ENCODE data around the gene CASR. TPM values are rescaled to one million over a fixed set of nuclear protein-coding genes. Genes with fewer than 3 reads are reported as not detected.

CASR gene
- polyA plus RNA-seq, 4 donors, result 18.7 to 29.2 (median 26.0) TPM

- DNase-seq (ENCODE audit: low read depth in 4 of 4, low spot score in 2 of 4), result no peak
Measured at GRCh38 chr3:122208579-122208978, 25.1 kb downstream of the CASR start.

DNA sequence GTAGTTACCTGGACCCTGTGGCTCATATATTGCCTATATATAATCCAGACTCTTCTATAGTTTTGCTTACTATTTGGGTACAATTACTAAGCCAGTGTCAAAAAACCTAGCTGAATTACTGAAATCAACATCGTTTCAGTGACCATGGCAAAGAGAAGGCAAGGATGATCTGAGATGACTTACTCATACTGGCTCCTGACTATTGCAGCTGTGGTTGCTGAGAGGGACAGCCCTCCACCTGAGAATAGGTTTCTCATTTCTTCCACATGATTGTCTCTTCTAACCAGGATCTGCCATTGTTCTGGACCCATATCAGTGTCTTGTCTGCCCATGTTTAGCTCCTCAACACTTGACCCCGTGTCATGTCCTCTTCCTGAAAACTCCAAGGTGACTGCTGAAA lies 30.2 kb downstream of the CASR start:
- no peak for DNase-seq (ENCODE audit: low read depth in 4 of 4, low spot score in 2 of 4)

DNA sequence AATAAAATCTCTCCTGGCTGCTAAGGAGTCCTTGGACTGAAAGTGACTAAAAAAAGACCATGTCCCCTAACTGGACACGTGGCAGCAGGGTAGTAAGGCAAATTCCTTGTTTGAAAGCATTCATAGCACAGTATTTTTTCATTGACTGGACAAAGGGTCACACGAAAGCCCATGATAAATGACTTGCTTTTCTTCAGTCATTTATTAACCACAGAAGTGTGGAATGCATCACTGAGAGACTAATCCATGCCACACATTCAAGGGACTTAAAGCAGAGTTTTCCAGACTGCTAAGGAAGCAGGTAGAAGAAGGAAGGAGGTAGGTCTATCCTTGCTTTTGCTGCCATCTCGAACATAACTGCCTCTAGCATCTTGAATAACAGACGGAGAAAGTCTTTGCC lies 31.2 kb downstream of the CASR start:
- DNase-seq (ENCODE audit: low read depth in 4 of 4, low spot score in 2 of 4), result no peak

DNA sequence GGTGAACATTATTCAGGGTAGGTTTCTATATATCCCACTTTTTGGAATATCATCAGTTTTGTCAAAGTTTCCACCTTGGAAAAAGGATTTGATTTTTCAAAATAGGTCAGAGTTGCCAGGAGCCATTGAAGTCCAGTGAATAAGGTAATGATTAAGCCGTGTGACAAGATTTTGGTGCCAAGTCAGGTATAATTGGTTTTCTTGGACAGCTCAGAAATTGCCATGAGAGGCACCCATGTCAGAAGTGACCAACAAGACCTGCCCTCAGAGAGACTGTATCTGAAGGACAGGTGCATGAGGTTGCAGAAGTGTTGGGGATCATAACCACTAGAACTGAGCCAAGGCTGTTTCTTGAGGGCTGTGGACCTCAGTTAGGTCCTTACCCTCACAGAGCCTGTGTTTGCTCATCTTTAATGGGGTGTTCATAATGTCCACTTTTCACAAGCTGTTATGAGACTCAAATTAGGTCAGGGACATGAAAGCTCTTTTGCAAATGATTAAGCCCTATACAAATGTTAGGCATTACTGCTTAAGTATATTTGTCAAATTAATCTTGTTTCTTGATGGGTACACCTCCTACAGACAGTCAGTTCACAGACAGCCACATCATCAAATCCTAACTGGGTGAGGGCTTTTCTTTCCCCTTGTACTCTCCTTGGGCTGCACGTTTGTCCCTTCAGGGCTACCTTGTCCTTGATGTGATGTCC lies 32.3 kb downstream of the CASR start:
- DNase-seq (ENCODE audit: low read depth in 4 of 4, low spot score in 2 of 4), result no peak

DNA sequence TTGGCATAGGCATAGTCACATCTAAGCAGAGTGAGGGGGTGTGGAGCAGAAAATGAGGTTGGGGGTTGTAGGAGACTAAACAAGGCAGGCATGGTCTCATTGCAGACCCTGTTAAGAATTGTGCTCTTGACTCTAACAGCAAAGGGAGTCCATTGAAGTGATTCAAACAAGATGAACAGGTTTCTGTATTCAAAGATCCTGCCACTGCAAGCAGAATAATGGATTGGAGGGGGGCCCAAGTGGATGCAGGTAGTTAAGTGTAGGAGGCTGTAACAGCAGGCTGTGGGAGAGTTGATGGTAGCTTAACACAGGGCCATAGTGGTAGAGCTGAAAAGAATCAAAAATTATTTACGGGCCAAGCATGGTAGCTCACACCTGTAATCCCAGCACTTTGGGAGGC lies 34.4 kb downstream of the CASR start:
- DNase-seq (ENCODE audit: low read depth in 4 of 4, low spot score in 2 of 4), result no peak

- DNase-seq (ENCODE audit: low read depth in 4 of 4, low spot score in 2 of 4), result no peak
Measured at GRCh38 chr3:122219242-122219872, 35.9 kb downstream of the CASR start.

GRCh38 chr3:122227036-122227781 lies 43.7 kb downstream of the CASR start:
- DNase-seq (ENCODE audit: low read depth in 4 of 4, low spot score in 2 of 4), result no peak

DNA sequence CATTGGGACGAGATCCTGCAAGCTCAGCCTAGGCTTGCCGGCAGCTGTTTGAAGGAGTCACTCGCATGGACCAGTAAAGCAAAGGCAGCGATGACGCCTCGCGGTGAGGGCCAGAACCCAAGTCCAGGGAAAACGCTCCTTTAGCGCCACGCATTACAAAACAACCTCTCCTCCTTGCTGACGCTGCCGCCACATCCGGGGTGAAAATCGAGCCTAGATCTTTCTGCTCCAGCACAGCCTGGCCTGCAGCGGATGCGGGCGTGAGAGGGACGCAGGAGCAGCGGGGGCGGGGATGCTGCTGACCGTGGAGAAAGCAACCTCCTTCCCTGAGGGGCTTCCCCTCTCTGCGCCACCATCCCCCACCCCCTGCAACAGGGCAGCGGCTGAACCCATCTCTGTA lies 46.7 kb downstream of the CASR start:
- no peak for DNase-seq (ENCODE audit: low read depth in 4 of 4, low spot score in 2 of 4)

DNA sequence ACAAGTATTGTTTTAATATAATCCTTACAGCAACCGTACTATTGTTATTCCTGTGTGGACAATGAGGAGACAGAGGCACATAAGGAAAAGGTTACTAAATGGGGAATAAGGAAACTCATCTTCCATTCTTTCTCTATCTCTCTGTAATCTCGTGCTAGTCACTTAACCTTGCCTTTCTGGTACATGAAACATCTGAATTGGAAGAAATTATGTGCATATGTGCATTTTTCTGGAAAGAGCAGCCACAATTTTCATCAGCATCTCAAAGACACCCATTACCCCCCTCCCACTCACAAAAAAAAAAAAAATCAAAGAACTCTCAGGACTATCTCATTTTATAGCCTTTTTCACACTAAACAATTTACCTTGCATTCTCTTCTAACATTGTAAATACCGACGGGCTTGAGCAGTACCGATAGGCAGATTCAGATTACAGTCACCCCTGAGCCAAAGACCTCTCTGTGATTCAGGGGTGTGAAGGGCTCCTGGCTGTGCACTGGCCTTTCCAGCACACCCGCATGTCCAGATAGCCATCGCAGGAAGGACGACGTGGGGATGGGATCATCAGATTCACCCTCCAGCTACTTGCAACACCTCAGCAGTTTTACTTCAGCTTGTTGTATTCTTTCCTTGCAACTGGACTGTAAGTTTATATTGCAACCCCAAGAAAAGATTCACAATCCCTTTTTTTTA lies 48.1 kb downstream of the CASR start:
- DNase-seq (ENCODE audit: low read depth in 4 of 4, low spot score in 2 of 4), result no peak

DNA sequence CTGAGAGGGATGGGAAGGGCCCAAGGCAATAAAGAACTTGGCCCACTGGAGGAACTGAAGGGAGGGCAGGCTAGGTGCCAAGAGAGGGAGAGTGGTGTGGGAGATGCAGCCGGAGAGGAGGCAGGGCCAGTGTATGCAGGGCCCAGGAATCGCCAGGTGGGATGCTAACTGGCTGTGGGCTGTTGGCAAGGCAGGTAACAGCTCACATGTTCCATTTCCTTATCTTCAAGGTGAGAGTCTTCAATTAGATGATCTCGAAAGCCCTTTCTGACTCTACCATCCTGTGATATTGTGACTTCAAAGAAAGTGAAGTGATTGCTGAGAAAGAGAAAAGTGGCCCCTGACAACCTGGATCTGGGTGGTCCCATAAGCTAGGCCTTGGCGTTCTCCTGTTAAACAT lies 49.0 kb downstream of the CASR start:
- DNase-seq (ENCODE audit: low read depth in 4 of 4, low spot score in 2 of 4), result no peak

GRCh38 chr3:122233101-122233952 lies 49.9 kb downstream of the CASR start:
- no peak for DNase-seq (ENCODE audit: low read depth in 4 of 4, low spot score in 2 of 4)

DNA sequence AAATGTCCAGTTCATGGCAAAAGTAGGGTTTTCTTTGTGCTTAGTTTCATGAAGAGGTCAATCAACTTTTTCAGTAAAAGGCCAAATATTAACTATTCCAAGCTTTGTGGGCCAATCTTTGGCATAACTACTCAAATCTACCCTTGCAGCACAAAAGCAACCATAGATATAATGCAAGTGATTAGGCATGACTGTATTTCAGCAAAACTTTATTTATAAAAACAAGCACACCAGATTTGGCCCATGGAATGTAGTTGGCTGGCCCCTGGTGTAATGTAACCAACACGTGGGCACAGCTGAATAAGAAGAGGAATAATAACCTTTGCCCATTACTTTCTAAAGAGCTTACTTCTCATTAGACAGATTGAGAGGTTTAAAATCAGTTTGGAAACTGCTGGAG lies 50.6 kb downstream of the CASR start:
- DNase-seq (ENCODE audit: low read depth in 4 of 4, low spot score in 2 of 4), result no peak

- DNase-seq (ENCODE audit: low read depth in 4 of 4, low spot score in 2 of 4), result no peak
Measured at GRCh38 chr3:122235147-122235546, 51.7 kb downstream of the CASR start.

- no peak for DNase-seq (ENCODE audit: low read depth in 4 of 4, low spot score in 2 of 4)
Measured at GRCh38 chr3:122239112-122239511, 55.6 kb downstream of the CASR start.

DNA sequence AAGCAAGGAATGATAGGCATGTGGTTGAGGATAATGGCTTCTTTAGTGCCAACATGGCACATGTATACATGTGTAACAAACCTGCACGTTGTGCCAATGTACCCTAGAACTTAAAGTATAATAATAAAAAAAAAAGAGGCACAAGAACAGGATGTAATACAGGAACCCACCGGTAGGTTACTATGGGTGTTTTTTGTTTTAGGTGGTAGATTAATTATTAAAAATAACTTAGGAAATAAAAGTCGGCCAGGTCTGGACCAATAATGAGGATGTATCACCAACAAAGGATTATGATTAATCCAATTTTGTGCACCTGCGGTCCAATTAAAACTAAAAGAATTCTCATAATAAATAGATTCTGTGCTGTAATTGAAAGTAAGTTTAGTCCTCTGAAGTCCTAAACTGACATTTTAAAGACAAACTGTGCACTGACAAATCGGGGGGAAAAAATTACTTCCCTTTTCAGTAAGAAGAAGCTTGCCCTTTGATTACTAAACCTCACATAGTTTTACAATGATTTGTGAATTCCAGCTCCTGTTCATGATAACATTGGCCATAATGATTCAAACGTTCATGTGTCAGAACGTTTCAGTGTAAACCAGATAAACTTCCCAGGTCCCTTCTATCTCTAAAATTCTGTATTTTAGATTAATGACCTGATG lies 62.2 kb downstream of the CASR start:
- no peak for DNase-seq (ENCODE audit: low read depth in 4 of 4, low spot score in 2 of 4)

- peak in 2 of 4 donors; percentile 29 to 41 for DNase-seq (ENCODE audit: low read depth in 4 of 4, low spot score in 2 of 4)
Measured at GRCh38 chr3:122246199-122246598, 62.7 kb downstream of the CASR start.

- DNase-seq (ENCODE audit: low read depth in 4 of 4, low spot score in 2 of 4), result no peak
Measured at GRCh38 chr3:122247087-122247824, 63.8 kb downstream of the CASR start.

DNA sequence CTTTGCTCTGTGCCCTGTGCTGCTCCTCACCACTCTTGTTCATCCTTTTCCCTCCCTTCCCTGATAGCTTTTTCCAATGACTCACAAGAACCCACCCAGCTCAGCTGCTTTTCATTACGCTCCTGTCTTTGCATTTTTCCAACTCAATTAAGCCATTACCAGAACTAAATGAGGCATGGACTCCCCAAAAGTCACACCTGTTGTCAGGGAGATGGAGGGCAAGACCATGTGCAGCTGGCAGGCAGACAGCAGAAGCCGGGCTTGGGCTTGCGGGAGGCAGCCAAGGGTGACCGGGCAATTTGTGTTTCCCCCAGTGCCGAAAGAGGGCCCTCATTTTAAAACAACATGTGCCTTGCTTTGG lies 64.3 kb downstream of the CASR start:
- peak in 1 of 4 donors; percentile 36 for DNase-seq (ENCODE audit: low read depth in 4 of 4, low spot score in 2 of 4)

GRCh38 chr3:122251428-122251827 lies 68.0 kb downstream of the CASR start:
- no peak for DNase-seq (ENCODE audit: low read depth in 4 of 4, low spot score in 2 of 4)
